WERI-Rb-1 (cell line): ENCODE measurements around the gene UBE2R2.
"Not testable (repeated sequence)": the region's sequence is repeated elsewhere in the genome, so short reads cannot be mapped to it uniquely, and the experiment has no call there.

Experiments
- DNase-seq: peaks from one replicate; pipeline ENCODE4 v3.0.0-alpha.2; 2020
- H3K27ac ChIP-seq: fragments of 250-450 bp; sonication (Bioruptor Pico); 2 replicates; pipeline ENCODE4 v1.5.1; 2020; ENCODE audit warnings: mild to moderate bottlenecking, moderate library complexity
- H3K27me3 ChIP-seq: fragments of 250-450 bp; sonication (Bioruptor Pico); 2 replicates; pipeline ENCODE4 v1.5.1; 2021; ENCODE audit warnings: mild to moderate bottlenecking, low read depth, moderate library complexity; ENCODE audit not compliant: insufficient read depth, severe bottlenecking
- H3K36me3 ChIP-seq: fragments of 250-450 bp; sonication (Bioruptor Pico); 2 replicates; pipeline ENCODE4 v1.5.1; 2020; ENCODE audit warnings: mild to moderate bottlenecking, moderate library complexity
- H3K4me3 ChIP-seq: 2 replicates; pipeline ENCODE4 v1.5.1; 2011; ENCODE audit warnings: low read depth, mild to moderate bottlenecking, control low read depth, low read length
- H3K9me3 ChIP-seq: fragments of 250-450 bp; sonication (Bioruptor Pico); 2 replicates; pipeline ENCODE4 v1.5.1; 2021; ENCODE audit warnings: mild to moderate bottlenecking, moderate library complexity; ENCODE audit not compliant: severe bottlenecking
- CTCF ChIP-seq: IDR thresholded peaks from 2 replicates; pipeline ENCODE4 v1.5.1; 2011; ENCODE audit warnings: low read depth, mild to moderate bottlenecking, control low read depth, inconsistent platforms, low read length

Gene UBE2R2

GRCh38 chr9:33816327-33817252, at the start of gene UBE2R2:
Gene UBE2R2 (plus strand): TSS chr9:33817160. CDS start chr9:33817758, 598 bp downstream.
- Histone ChIP-seq H3K4me3 (peak within 1 kb of the TSS; percentile 95), H3K27ac (peak within 1 kb of the TSS; percentile 99), H3K27me3 (no peaks in the 10 kb centered on the region), H3K9me3 (no peaks in the 10 kb centered on the region), H3K36me3 (peaks cover 6% of the 10 kb centered on the region)
- DNase-seq: peak; percentile 97
- TF ChIP-seq CTCF: no peak

- H3K27ac ChIP-seq, DNase-seq, H3K27me3 ChIP-seq, H3K4me3 ChIP-seq, H3K36me3 ChIP-seq, H3K9me3 ChIP-seq: not testable (repeated sequence)
Observed at GRCh38 chr9:33770156-33770880, 46.6 kb upstream of the UBE2R2 start.

- H3K27me3 ChIP-seq, DNase-seq, H3K4me3 ChIP-seq, H3K9me3 ChIP-seq, H3K27ac ChIP-seq, H3K36me3 ChIP-seq: not testable (repeated sequence)
Observed at GRCh38 chr9:33773135-33773534, 43.8 kb upstream of the UBE2R2 start.

- DNase-seq, H3K27ac ChIP-seq, H3K36me3 ChIP-seq, H3K9me3 ChIP-seq, H3K4me3 ChIP-seq, H3K27me3 ChIP-seq: not testable (repeated sequence)
Observed at GRCh38 chr9:33774074-33774659, 42.8 kb upstream of the UBE2R2 start.

GRCh38 chr9:33776578-33776977, 40.4 kb upstream of the UBE2R2 start:
- Histone ChIP-seq H3K4me3 (no peak overlapping the region), H3K36me3 (no peaks in the 10 kb centered on the region), H3K27me3 (no peaks in the 10 kb centered on the region), H3K27ac (no peak overlapping the region), H3K9me3 (no peaks in the 10 kb centered on the region)
- DNase-seq: no peak
- no peak for TF ChIP-seq CTCF

GRCh38 chr9:33778700-33779351, 38.1 kb upstream of the UBE2R2 start:
- DNase-seq: peak; percentile 59
- TF ChIP-seq CTCF: peak; percentile 76
- Histone ChIP-seq H3K27me3 (no peaks in the 10 kb centered on the region), H3K36me3 (no peaks in the 10 kb centered on the region), H3K4me3 (no peak overlapping the region), H3K27ac (no peak overlapping the region), H3K9me3 (no peaks in the 10 kb centered on the region)

- no peak for DNase-seq
- H3K4me3 ChIP-seq: no peak overlapping the region
- H3K27ac ChIP-seq: no peak overlapping the region
- no peaks in the 10 kb centered on the region for H3K9me3 ChIP-seq
- H3K27me3 ChIP-seq: no peaks in the 10 kb centered on the region
- no peak for TF ChIP-seq CTCF
- no peaks in the 10 kb centered on the region for H3K36me3 ChIP-seq
Observed at GRCh38 chr9:33780276-33780675, 36.7 kb upstream of the UBE2R2 start.
